ENCODE data around the gene C14orf119.

GRCh38 chr14:23140371-23140770, 45.1 kb downstream of the C14orf119 start:
- TF ChIP-seq POLR2AphosphoS5 (IDR thresholded peaks at IDR 0.05; ENCODE audit: low read depth, low read length) (no peak), POLR2A (IDR thresholded peaks at IDR 0.05; ENCODE audit: low read depth, low read length) (no peak), TAF1 (IDR thresholded peaks at IDR 0.05; ENCODE audit: borderline replicate concordance, low read depth, low read length) (no peak)
